RWPE2 (cell line): Measurements from ENCODE around the gene ATP2A1.

Experiments
- ATAC-seq: fragments of 200-7000 bp; cut with Tn5 transposase; 3 replicates; pipeline ENCODE4 v1.9.1; 2021; ENCODE audit warnings: low read depth
- DNase-seq: peaks from one replicate; pipeline ENCODE4 v3.0.0-alpha.2; 2020; ENCODE audit warnings: low spot score
- H3K27ac ChIP-seq: fragments of 450-650 bp; 2 replicates; pipeline ENCODE4 v1.5.1; 2017; ENCODE audit warnings: mild to moderate bottlenecking; ENCODE audit not compliant: poor library complexity, severe bottlenecking
- H3K27me3 ChIP-seq: fragments of 250-450 bp; sonication (Bioruptor Pico); 2 replicates; pipeline ENCODE4 v1.5.1; 2021; ENCODE audit warnings: mild to moderate bottlenecking, moderate library complexity; ENCODE audit not compliant: insufficient read depth, poor library complexity, severe bottlenecking
- H3K36me3 ChIP-seq: fragments of 250-450 bp; sonication (Bioruptor Pico); 2 replicates; pipeline ENCODE4 v1.5.1; 2020; ENCODE audit warnings: low read depth, mild to moderate bottlenecking, moderate library complexity
- H3K4me1 ChIP-seq: fragments of 250-450 bp; sonication (Bioruptor Pico); 2 replicates; pipeline ENCODE4 v1.5.1; 2021; ENCODE audit warnings: mild to moderate bottlenecking, moderate library complexity; ENCODE audit not compliant: insufficient read depth, poor library complexity, severe bottlenecking
- H3K4me3 ChIP-seq: fragments of 250-450 bp; sonication (Bioruptor Pico); 2 replicates; pipeline ENCODE4 v1.5.1; 2021; ENCODE audit warnings: mild to moderate bottlenecking, moderate library complexity; ENCODE audit not compliant: severe bottlenecking
- H3K9me3 ChIP-seq: fragments of 250-450 bp; sonication (Bioruptor Pico); 2 replicates; pipeline ENCODE4 v1.5.1; 2021; ENCODE audit warnings: mild to moderate bottlenecking, moderate library complexity; ENCODE audit not compliant: severe bottlenecking
- TF ChIP-seq, protein P1 (sequence below): fragments of 450-650 bp; IDR thresholded peaks from one replicate; pipeline ENCODE4 v1.5.1; 2017; ENCODE audit warnings: mild to moderate bottlenecking, moderate library complexity; ENCODE audit not compliant: poor library complexity, severe bottlenecking

Gene ATP2A1

DNA sequence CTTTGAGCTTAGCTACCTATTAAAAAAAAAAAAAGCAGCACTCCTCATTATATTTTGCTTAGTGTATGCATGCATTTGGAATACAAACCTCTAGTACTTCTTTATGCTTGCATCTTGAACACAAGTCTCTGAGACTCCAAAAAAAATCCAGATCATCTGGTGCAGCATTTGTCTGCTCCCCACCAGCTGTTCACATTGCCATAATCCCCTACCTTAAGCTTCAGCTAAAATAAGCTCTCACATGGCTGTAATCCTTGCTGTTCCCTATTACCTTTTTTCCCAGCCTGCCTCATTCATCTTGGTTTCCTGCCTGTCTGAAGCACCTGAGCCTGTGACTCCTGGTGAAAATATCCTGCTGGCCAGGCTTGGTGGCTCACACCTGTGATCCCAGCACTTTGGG lies 65.0 kb downstream of the ATP2A1 start:
- Histone ChIP-seq H3K4me3 (no peak overlapping the region), H3K36me3 (no peaks in the 10 kb centered on the region), H3K4me1 (no peaks in the 10 kb centered on the region), H3K9me3 (no peaks in the 10 kb centered on the region), H3K27me3 (no peaks in the 10 kb centered on the region), H3K27ac (no peak overlapping the region)
- ATAC-seq = no peak
- TF ChIP-seq, protein P1, sequence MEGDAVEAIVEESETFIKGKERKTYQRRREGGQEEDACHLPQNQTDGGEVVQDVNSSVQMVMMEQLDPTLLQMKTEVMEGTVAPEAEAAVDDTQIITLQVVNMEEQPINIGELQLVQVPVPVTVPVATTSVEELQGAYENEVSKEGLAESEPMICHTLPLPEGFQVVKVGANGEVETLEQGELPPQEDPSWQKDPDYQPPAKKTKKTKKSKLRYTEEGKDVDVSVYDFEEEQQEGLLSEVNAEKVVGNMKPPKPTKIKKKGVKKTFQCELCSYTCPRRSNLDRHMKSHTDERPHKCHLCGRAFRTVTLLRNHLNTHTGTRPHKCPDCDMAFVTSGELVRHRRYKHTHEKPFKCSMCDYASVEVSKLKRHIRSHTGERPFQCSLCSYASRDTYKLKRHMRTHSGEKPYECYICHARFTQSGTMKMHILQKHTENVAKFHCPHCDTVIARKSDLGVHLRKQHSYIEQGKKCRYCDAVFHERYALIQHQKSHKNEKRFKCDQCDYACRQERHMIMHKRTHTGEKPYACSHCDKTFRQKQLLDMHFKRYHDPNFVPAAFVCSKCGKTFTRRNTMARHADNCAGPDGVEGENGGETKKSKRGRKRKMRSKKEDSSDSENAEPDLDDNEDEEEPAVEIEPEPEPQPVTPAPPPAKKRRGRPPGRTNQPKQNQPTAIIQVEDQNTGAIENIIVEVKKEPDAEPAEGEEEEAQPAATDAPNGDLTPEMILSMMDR = no peak
- DNase-seq = no peak

DNA sequence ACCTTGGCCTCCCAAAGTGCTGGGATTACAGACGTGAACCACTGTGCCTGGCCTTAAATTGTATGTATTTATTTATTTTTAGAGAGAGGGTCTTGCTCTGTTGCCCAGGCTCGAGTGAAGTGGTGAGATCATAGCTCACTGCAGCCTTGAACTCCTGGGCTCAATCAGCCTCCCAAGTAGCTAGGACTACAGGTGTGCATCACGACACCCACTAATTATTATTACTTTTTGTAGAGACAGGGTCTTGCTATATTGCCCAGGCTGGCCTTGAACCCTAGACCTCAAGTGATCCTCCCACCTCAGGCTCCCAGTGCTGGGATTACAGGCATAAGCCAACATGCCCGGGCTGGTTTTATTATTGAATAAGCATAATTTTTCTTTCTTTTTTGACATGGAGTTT lies 68.4 kb downstream of the ATP2A1 start:
- no peaks in the 10 kb centered on the region for H3K9me3 ChIP-seq
- TF ChIP-seq, protein P1 = no peak
- H3K4me3 ChIP-seq = no peak overlapping the region
- DNase-seq (no peak), ATAC-seq (no peak)
- no peaks in the 10 kb centered on the region for H3K36me3 ChIP-seq
- no peak overlapping the region for H3K27ac ChIP-seq
- H3K4me1 ChIP-seq = no peaks in the 10 kb centered on the region
- H3K27me3 ChIP-seq = no peaks in the 10 kb centered on the region

DNA sequence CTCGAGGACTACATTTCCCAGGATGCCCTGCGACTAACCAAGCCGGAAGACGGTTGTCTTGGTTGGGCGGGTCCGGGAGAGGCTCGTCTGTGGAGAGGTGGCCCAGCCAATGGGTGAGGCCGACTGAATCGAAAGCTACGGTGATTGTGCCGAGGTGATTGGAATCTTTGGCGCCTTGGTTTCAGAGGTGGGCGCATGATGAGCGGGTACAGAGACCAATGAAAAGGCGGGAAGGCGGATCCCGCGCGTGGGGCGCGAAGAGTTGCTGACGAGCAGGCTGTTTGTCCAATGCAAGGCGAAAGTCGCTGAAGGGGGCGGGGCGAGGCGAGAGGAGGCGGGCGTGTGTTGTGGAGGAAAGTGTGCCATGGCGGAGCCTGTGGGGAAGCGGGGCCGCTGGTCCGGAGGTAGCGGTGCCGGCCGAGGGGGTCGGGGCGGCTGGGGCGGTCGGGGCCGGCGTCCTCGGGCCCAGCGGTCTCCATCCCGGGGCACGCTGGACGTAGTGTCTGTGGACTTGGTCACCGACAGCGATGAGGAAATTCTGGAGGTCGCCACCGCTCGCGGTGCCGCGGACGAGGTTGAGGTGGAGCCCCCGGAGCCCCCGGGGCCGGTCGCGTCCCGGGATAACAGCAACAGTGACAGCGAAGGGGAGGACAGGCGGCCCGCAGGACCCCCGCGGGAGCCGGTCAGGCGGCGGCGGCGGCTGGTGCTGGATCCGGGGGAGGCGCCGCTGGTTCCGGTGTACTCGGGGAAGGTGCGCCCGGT lies 72.5 kb downstream of the ATP2A1 start, which contains the start of gene NFATC2IP:
NFATC2IP (plus strand) TSS at position 290 of the 762 bp plus-strand sequence; CDS start at position 365, 75 bp downstream.
- ATAC-seq = peak; percentile 97
- peak; percentile 100 for DNase-seq
- H3K4me3 ChIP-seq = peak within 1 kb of the TSS; percentile 83
- no peaks in the 10 kb centered on the region for H3K27me3 ChIP-seq
- peak within 1 kb of the TSS; percentile 48 for H3K27ac ChIP-seq
- H3K9me3 ChIP-seq = no peaks in the 10 kb centered on the region
- peaks cover 37% of the 10 kb centered on the region for H3K36me3 ChIP-seq
- H3K4me1 ChIP-seq = no peaks in the 10 kb centered on the region
- TF ChIP-seq, protein P1 = no peak

DNA sequence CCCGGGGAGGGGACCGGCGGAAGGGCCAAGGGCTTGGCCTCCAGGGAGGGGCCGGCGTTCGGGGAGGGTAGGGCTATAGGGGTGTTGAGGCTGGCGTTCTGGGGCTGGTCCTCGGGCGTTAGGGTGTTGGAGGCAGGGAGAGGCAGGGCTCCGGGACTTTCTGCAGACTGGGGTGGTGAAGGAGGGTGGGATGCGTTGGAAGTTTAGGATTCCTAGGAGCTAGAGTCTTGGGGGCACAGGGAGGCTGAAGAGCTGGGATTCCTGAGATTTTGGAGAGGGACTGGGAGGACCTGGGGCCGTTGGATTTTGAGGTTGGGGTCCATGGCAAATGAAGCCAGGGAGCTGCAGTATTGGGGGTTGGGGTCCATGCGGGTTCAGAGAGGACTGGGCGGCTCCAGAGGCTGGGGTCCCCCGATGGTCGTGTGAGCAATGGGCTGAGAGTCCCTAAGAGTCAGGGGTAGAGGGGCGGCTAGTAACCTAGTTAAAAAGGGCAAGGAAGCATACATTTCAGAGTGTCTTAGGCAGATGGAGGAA lies 73.2 kb downstream of the ATP2A1 start:
- TF ChIP-seq, protein P1 = no peak
- Histone ChIP-seq H3K4me3 (peak overlapping the region; percentile 83), H3K4me1 (no peaks in the 10 kb centered on the region), H3K36me3 (peaks cover 44% of the 10 kb centered on the region), H3K27me3 (no peaks in the 10 kb centered on the region), H3K9me3 (no peaks in the 10 kb centered on the region), H3K27ac (peak overlapping the region; percentile 48)
- ATAC-seq (0 out of 3 replicates have a peak, but pooled peaks have one; percentile 22), DNase-seq (no peak)
